Measurements from ENCODE around the gene NEURL3. TPM values are rescaled to one million over a fixed set of nuclear protein-coding genes. Genes with fewer than 3 reads are reported as not detected.
A peak's percentile ranks its signal among the peaks of the same experiment; 100 is the strongest.

Gene NEURL3
- total and polyA plus RNA-seq, 2 experiments from 2014 or later, result not detected

GRCh38 chr2:96485350-96485749 is 19.8 kb downstream of the NEURL3 start:
- Histone ChIP-seq H3K27me3 (no peaks in the 10 kb centered on the region), H3K4me1 (ENCODE audit: low read depth) (no peaks in the 10 kb centered on the region)

GRCh38 chr2:96484091-96484490 is 21.1 kb downstream of the NEURL3 start:
- no peaks in the 10 kb centered on the region for H3K27me3 ChIP-seq
- no peaks in the 10 kb centered on the region for H3K36me3 ChIP-seq
- no peaks in the 10 kb centered on the region for H3K9me3 ChIP-seq (ENCODE audit: low read depth)
- no peak overlapping the region for H3K27ac ChIP-seq
- no peak for DNase-seq (ENCODE audit: low read depth in 1 of 2, low spot score in 1 of 2)
- H3K4me1 ChIP-seq (ENCODE audit: low read depth), result no peaks in the 10 kb centered on the region
- TF ChIP-seq, protein P1, sequence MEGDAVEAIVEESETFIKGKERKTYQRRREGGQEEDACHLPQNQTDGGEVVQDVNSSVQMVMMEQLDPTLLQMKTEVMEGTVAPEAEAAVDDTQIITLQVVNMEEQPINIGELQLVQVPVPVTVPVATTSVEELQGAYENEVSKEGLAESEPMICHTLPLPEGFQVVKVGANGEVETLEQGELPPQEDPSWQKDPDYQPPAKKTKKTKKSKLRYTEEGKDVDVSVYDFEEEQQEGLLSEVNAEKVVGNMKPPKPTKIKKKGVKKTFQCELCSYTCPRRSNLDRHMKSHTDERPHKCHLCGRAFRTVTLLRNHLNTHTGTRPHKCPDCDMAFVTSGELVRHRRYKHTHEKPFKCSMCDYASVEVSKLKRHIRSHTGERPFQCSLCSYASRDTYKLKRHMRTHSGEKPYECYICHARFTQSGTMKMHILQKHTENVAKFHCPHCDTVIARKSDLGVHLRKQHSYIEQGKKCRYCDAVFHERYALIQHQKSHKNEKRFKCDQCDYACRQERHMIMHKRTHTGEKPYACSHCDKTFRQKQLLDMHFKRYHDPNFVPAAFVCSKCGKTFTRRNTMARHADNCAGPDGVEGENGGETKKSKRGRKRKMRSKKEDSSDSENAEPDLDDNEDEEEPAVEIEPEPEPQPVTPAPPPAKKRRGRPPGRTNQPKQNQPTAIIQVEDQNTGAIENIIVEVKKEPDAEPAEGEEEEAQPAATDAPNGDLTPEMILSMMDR (IDR thresholded peaks at IDR 0.05; ENCODE audit: low read depth, low read length), result no peak
- no peak overlapping the region for H3K4me3 ChIP-seq

More at GRCh38 chr2:96485350-96485749, 19.8 kb downstream of the NEURL3 start:
- Histone ChIP-seq H3K9me3 (ENCODE audit: low read depth) (no peaks in the 10 kb centered on the region), H3K27ac (no peak overlapping the region), H3K36me3 (no peaks in the 10 kb centered on the region), H3K4me3 (no peak overlapping the region)
- no peak for DNase-seq (ENCODE audit: low read depth in 1 of 2, low spot score in 1 of 2)
- TF ChIP-seq, protein P1 (IDR thresholded peaks at IDR 0.05; ENCODE audit: low read depth, low read length), result no peak

DNA sequence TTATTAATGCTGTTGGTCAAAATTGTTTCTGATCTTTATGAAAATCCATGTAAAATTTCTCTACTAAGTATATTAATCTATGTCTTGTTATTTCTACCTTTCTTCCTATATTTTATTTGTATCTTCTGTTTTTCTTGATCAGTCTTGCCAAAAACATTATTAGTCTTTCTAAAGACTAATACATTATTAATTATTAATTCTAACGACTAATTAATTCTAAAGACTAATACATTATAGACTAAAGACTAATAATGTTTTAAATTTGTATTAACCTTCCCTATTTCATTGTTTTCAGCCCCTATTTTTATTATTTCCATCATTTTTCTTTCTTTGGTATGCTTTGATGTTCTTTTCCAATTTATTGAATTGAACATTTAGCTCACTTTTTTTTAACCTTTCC is 27.7 kb downstream of the NEURL3 start:
- H3K4me3 ChIP-seq, result no peak overlapping the region
- DNase-seq (ENCODE audit: low read depth in 1 of 2, low spot score in 1 of 2), result no peak
- no peaks in the 10 kb centered on the region for H3K36me3 ChIP-seq
- H3K27ac ChIP-seq, result no peak overlapping the region
- H3K9me3 ChIP-seq (ENCODE audit: low read depth), result no peaks in the 10 kb centered on the region
- TF ChIP-seq, protein P1 (IDR thresholded peaks at IDR 0.05; ENCODE audit: low read depth, low read length), result no peak
- peaks cover 5% of the 10 kb centered on the region for H3K27me3 ChIP-seq
- H3K4me1 ChIP-seq (ENCODE audit: low read depth), result no peaks in the 10 kb centered on the region

GRCh38 chr2:96471772-96472171 is 33.4 kb downstream of the NEURL3 start:
- no peak for DNase-seq (ENCODE audit: low read depth in 1 of 2, low spot score in 1 of 2)
- Histone ChIP-seq H3K27me3 (peaks cover 5% of the 10 kb centered on the region), H3K27ac (no peak overlapping the region), H3K36me3 (no peaks in the 10 kb centered on the region), H3K9me3 (ENCODE audit: low read depth) (no peaks in the 10 kb centered on the region), H3K4me3 (no peak overlapping the region), H3K4me1 (ENCODE audit: low read depth) (no peaks in the 10 kb centered on the region)
- TF ChIP-seq, protein P1 (IDR thresholded peaks at IDR 0.05; ENCODE audit: low read depth, low read length), result no peak

DNA sequence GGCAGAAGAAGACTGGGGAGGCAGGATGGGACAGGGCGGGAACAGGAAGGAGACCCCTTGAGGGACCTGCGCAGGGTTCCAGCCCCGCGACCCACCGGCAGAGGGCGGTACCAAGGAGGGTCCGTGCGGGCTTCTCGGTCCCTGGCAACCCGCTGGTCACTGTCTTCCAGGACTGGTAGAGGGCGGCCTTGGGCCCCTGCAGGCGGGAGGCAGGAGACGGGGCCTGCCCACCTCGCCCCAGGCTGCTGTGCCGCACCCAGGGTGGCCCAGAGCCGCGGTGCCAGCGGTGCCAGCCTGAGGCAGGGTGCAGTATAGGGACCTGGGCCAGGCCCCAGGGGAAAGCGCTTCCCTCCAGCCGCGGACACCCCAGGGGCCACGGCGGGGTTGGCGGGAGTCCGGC is 34.5 kb downstream of the NEURL3 start:
- Histone ChIP-seq H3K27me3 (peaks cover 5% of the 10 kb centered on the region), H3K27ac (no peak overlapping the region), H3K4me3 (no peak overlapping the region), H3K36me3 (no peaks in the 10 kb centered on the region), H3K9me3 (ENCODE audit: low read depth) (no peaks in the 10 kb centered on the region), H3K4me1 (ENCODE audit: low read depth) (no peaks in the 10 kb centered on the region)
- DNase-seq (ENCODE audit: low read depth in 1 of 2, low spot score in 1 of 2), result peak; percentile 35 to 47
- TF ChIP-seq, protein P1 (IDR thresholded peaks at IDR 0.05; ENCODE audit: low read depth, low read length), result peak; percentile 76

GRCh38 chr2:96470109-96470508 is 35.0 kb downstream of the NEURL3 start:
- Histone ChIP-seq H3K9me3 (ENCODE audit: low read depth) (no peaks in the 10 kb centered on the region), H3K27me3 (peaks cover 5% of the 10 kb centered on the region), H3K4me1 (ENCODE audit: low read depth) (no peaks in the 10 kb centered on the region), H3K36me3 (no peaks in the 10 kb centered on the region), H3K27ac (no peak overlapping the region), H3K4me3 (no peak overlapping the region)
- TF ChIP-seq, protein P1 (IDR thresholded peaks at IDR 0.05; ENCODE audit: low read depth, low read length), result no peak
- DNase-seq (ENCODE audit: low read depth in 1 of 2, low spot score in 1 of 2), result peak in 1 of 2 donors; percentile 8
